GM13977 (cell line): ENCODE data around the gene PRIMPOL.

Source experiments
- DNase-seq: peaks from one replicate; pipeline ENCODE4 v3.0.0; 2012; ENCODE audit warnings: low spot score
- in situ Hi-C: fragments of 300-500 bp; cut with MboI; formaldehyde crosslinking; loops from one replicate; pipeline ENCODE4 v1.12.0; 2022; ENCODE audit warnings: low sequenced_read_pairs, low pct_unique_long_range_greater_than_20kb, mixed read lengths, inconsistent platforms; ENCODE audit not compliant: unreplicated experiment
- TF ChIP-seq, protein P1 (sequence below): IDR thresholded peaks from 2 replicates; pipeline ENCODE4 v1.5.1; 2012; ENCODE audit warnings: mild to moderate bottlenecking, control low read depth; ENCODE audit not compliant: insufficient read depth; ENCODE audit errors: extremely low read depth, missing control alignments

Gene PRIMPOL

GRCh38 chr4:184693056-184693455, 43.5 kb downstream of the PRIMPOL start:
- DNase-seq: no peak
- TF ChIP-seq, protein P1, sequence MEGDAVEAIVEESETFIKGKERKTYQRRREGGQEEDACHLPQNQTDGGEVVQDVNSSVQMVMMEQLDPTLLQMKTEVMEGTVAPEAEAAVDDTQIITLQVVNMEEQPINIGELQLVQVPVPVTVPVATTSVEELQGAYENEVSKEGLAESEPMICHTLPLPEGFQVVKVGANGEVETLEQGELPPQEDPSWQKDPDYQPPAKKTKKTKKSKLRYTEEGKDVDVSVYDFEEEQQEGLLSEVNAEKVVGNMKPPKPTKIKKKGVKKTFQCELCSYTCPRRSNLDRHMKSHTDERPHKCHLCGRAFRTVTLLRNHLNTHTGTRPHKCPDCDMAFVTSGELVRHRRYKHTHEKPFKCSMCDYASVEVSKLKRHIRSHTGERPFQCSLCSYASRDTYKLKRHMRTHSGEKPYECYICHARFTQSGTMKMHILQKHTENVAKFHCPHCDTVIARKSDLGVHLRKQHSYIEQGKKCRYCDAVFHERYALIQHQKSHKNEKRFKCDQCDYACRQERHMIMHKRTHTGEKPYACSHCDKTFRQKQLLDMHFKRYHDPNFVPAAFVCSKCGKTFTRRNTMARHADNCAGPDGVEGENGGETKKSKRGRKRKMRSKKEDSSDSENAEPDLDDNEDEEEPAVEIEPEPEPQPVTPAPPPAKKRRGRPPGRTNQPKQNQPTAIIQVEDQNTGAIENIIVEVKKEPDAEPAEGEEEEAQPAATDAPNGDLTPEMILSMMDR: no peak
- in situ Hi-C loops: no loop called here

GRCh38 chr4:184694412-184694956, 44.9 kb downstream of the PRIMPOL start:
- in situ Hi-C loops: no loop called here
- TF ChIP-seq, protein P1: no peak
- DNase-seq: no peak

DNA sequence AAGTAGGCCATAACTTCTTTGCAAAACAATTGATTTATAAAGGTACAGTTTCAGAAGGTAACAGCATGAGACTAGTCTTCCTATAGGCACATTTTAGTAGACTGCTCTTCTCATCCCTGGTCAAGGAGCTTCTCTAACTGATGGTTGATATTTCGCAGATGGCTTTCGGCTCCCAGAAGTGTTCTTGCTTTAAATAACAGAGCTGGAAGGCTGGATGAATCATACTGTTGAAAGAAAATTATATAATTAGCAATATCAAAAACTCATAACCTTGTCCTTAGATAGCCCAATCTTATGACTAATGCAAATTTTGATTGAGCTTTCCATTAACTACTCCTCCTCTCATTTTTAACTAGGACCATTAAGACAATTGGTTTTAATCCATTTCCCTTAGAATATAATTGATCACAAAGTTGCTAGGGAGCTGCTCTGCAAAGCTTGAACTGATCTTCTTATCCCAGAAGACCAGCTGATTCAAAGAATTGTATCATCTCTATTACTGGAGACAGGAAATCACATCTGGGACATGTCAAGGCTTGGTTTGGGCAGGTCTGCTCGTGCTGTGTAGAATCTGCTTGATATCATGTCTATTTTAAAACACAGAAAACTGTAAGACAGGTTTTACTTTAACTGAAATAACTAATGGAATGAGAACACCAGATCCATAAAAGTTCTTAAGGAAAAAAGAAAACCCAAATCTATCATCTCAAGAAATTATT, 45.8 kb downstream of the PRIMPOL start:
- in situ Hi-C loops: no loop called here
- TF ChIP-seq, protein P1: no peak
- no peak for DNase-seq

- no peak for DNase-seq
- TF ChIP-seq, protein P1: no peak
- in situ Hi-C loops: no loop called here
These were observed 48.4 kb downstream of the PRIMPOL start for GRCh38 chr4:184697956-184698355.

DNA sequence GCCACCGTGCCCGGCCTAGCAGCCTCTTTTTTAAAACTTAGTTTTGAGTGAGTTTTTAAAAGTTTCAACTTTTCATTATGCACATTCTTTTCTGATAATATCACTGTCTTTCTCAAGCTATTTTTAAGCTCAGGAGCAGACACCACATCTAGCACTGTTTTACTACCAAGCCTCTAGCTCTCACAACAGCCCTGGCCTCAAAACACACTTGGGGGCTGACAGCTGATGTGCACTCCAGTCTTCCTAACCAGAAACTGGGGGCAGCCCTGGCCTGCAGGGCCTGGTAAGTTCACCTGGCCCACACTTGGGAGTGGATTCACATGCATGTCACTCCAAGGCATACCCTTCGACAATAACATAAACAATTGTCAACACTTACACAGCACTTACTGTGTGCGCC, 50.4 kb downstream of the PRIMPOL start:
- DNase-seq: no peak
- TF ChIP-seq, protein P1: no peak
- in situ Hi-C loops: no loop called here

- in situ Hi-C loops: no loop called here
- TF ChIP-seq, protein P1: no peak
- DNase-seq: no peak
These were observed 52.6 kb downstream of the PRIMPOL start for GRCh38 chr4:184702114-184702513.
